ENCODE data around the gene CALHM5. TPM values are rescaled to one million over a fixed set of nuclear protein-coding genes. Genes with fewer than 3 reads are reported as not detected.

The CALHM5 gene
- total RNA-seq, 1 experiment from 2014 or later: 0.05 TPM

DNA sequence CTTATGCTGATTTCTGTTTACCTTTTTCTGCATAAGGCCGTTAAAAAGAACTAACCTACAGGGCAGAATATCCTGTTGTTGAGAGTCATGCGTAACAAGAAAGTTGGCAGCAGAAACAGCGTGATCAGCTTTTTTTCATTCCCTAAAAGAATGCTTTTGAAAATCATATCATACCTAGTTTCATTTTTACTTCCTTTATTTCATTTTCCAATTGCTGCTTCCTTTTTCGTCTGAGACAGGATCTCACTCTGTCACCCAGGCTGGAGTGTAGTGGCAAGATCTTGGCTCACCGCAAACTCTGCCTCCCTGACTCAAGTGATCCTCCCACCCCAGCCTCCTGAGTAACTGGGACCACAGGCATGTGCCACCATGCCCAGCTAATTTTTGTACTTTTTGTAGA, 46.2 kb upstream of the CALHM5 start (continued):
- TF ChIP-seq ZNF274 (IDR thresholded peaks at IDR 0.05; ENCODE audit: low read depth, low read length) (no peak), ELF1 (IDR thresholded peaks at IDR 0.05; ENCODE audit: borderline replicate concordance, low read depth) (no peak), EZH2 (IDR thresholded peaks at IDR 0.05) (no peak)

- Histone ChIP-seq H3K27ac (ENCODE audit: low read depth, low read length) (no peak overlapping the region), H3K4me3 (replicated peaks in 1 of 2; ENCODE audit: low read depth in 1 of 2, low read length in 2 of 2) (no peak overlapping the region), H3K79me2 (ENCODE audit: insufficient read depth, low read length) (no peaks in the 10 kb centered on the region), H3K36me3 (ENCODE audit: control insufficient read depth in 1 of 2, insufficient read depth in 2 of 2, low read length in 2 of 2) (no peaks in the 10 kb centered on the region), H3K4me2 (ENCODE audit: low read length) (no peak overlapping the region), H3K9me2 (ENCODE audit: insufficient read depth) (no peaks in the 10 kb centered on the region), H3K4me1 (ENCODE audit: control insufficient read depth in 1 of 2, insufficient read depth in 2 of 2, low read length in 2 of 2) (no peaks in the 10 kb centered on the region), H2AFZ (ENCODE audit: low read depth, low read length, poor library complexity, severe bottlenecking) (no peak overlapping the region), H4K20me1 (ENCODE audit: insufficient read depth) (no peaks in the 10 kb centered on the region), H3K9ac (ENCODE audit: low read length) (no peak overlapping the region), H3K27me3 (ENCODE audit: insufficient read depth, low read length) (no peaks in the 10 kb centered on the region), H3K9me3 (ENCODE audit: control insufficient read depth in 1 of 2, insufficient read depth in 1 of 2, low read depth in 1 of 2, low read length in 2 of 2) (no peaks in the 10 kb centered on the region)
- POLR2A ChIA-PET: no interaction called here
- ATAC-seq (no peak), DNase-seq (ENCODE audit: low read depth, low spot score) (no peak)
- no TSS peak for BruUV-seq (replicated peaks)
- CTCF ChIA-PET: no interaction called here
- no peak for TF ChIP-seq ELF1 (IDR thresholded peaks at IDR 0.05; ENCODE audit: borderline replicate concordance, low read depth)
- RAD21 ChIA-PET (ENCODE audit: low non-redundant PET in 1 of 2, low total read pairs in 2 of 2, uncharacterized antibody in 2 of 2, unreplicated experiment in 2 of 2): no interaction called here
- intact Hi-C loops (cut with micrococcal nuclease): no loop called here
Measured at GRCh38 chr6:116467096-116467495, 44.3 kb upstream of the CALHM5 start.

DNA sequence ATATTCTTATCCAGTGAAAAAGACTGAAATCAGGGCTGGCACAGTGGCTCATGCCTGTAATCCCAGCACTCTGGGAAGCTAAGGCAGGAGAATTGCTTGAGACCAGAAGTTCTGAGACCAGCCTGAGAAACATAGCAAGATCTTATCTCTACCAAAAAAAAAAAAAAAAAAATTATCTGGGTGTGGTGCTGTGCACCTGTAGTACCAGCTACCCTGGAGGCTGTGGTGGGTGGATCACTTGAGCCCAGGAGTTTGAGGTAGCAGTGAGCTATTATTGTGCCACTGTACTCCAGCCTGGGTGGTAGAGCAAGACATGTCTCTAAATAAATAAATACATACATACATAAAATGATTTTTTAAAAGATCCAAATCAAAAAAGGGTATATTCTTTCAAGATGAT, 43.9 kb upstream of the CALHM5 start:
- Histone ChIP-seq H3K79me2 (ENCODE audit: insufficient read depth, low read length) (no peaks in the 10 kb centered on the region), H3K4me1 (ENCODE audit: control insufficient read depth in 1 of 2, insufficient read depth in 2 of 2, low read length in 2 of 2) (no peaks in the 10 kb centered on the region), H3K27ac (ENCODE audit: low read depth, low read length) (no peak overlapping the region), H3K9me2 (ENCODE audit: insufficient read depth) (no peaks in the 10 kb centered on the region), H4K20me1 (ENCODE audit: insufficient read depth) (no peaks in the 10 kb centered on the region), H3K9me3 (ENCODE audit: control insufficient read depth in 1 of 2, insufficient read depth in 1 of 2, low read depth in 1 of 2, low read length in 2 of 2) (no peaks in the 10 kb centered on the region), H3K4me2 (ENCODE audit: low read length) (no peak overlapping the region), H2AFZ (ENCODE audit: low read depth, low read length, poor library complexity, severe bottlenecking) (no peak overlapping the region), H3K27me3 (ENCODE audit: insufficient read depth, low read length) (no peaks in the 10 kb centered on the region), H3K4me3 (replicated peaks in 1 of 2; ENCODE audit: low read depth in 1 of 2, low read length in 2 of 2) (no peak overlapping the region), H3K36me3 (ENCODE audit: control insufficient read depth in 1 of 2, insufficient read depth in 2 of 2, low read length in 2 of 2) (no peaks in the 10 kb centered on the region), H3K9ac (ENCODE audit: low read length) (no peak overlapping the region)
- DNase-seq (ENCODE audit: low read depth, low spot score) (no peak), ATAC-seq (no peak)
- no TSS peak for BruUV-seq (replicated peaks)
- intact Hi-C loops (cut with micrococcal nuclease): no loop called here
- CTCF ChIA-PET: no interaction called here
- RAD21 ChIA-PET (ENCODE audit: low non-redundant PET in 1 of 2, low total read pairs in 2 of 2, uncharacterized antibody in 2 of 2, unreplicated experiment in 2 of 2): no interaction called here
- no peak for TF ChIP-seq EZH2phosphoT487 (IDR thresholded peaks at IDR 0.05; ENCODE audit: borderline replicate concordance)
- no peak for TF ChIP-seq EGR1 (IDR thresholded peaks at IDR 0.05; ENCODE audit: low read depth)
- TF ChIP-seq TCF7L2 (IDR thresholded peaks at IDR 0.05; ENCODE audit: borderline replicate concordance, extremely low read depth, insufficient read depth, insufficient read length): no peak
- no peak for TF ChIP-seq YY1 (IDR thresholded peaks at IDR 0.05; ENCODE audit: extremely low read depth, insufficient replicate concordance, low read depth, low read length)
- no peak for TF ChIP-seq CBX3 (IDR thresholded peaks at IDR 0.05; ENCODE audit: low read depth)
- TF ChIP-seq SP1 (IDR thresholded peaks at IDR 0.05; ENCODE audit: low read depth): no peak
- no peak for TF ChIP-seq ZNF274 (IDR thresholded peaks at IDR 0.05; ENCODE audit: low read depth, low read length)
- no peak for TF ChIP-seq POLR2A (IDR thresholded peaks at IDR 0.05; ENCODE audit: borderline replicate concordance, extremely low read depth, insufficient read depth, insufficient read length)
- no peak for TF ChIP-seq FOSL1 (IDR thresholded peaks at IDR 0.05; ENCODE audit: low read depth)
- POLR2A ChIA-PET: no interaction called here

Data from HCT116 (cell line).